ENCODE measurements around the gene APP. TPM values are rescaled to one million over a fixed set of nuclear protein-coding genes. Genes with fewer than 3 reads are reported as not detected.

APP gene
- total RNA-seq, 3 donors from 2014 or later (not counting 1 experiment from before 2014, with no cell fraction given), result 5.1 to 10.6 (median 7.8) TPM

DNA sequence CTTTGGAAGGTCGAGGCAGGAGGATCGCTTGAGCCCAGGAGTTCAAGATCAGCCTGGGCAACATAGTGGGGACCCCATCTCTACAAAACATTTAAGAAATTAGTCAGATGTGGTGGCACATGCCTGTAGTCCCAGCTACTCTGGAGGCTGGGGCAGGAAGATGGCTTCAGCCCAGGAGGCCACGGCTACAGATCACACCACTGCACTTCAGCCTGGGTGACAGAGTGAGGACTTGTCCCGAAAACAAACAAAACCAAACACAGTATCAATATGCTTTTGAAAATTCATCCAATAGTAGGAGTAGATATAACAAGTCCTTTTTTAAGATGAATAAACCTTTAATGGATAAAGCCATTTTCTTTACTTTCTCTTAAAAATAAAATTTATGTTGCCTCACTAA lies 8.5 kb downstream of the APP start:
- ATAC-seq (no peak), DNase-seq (no peak)
- intact Hi-C loops (cut with micrococcal nuclease), result no loop called here
- no peak overlapping the region for H3K27ac ChIP-seq (ENCODE audit: low read length)
- H3K9me3 ChIP-seq (ENCODE audit: control insufficient read depth, insufficient read depth, low read length), result no peaks in the 10 kb centered on the region
- Mint-ChIP-seq H3K4me3 (no peak overlapping the region), H3K4me1 (no peaks in the 10 kb centered on the region), H3K27me3 (ENCODE audit: low read depth in 2 of 2) (peaks cover 12 to 18% of the 10 kb centered on the region in 2 donors), H3K27ac (no peak overlapping the region), H3K9me3 (no peaks in the 10 kb centered on the region), H3K36me3 (no peaks in the 10 kb centered on the region)
- 77% methylated on average over 3 of the region's 4 CpGs for WGBS (ENCODE audit: insufficient coverage)
- no peaks in the 10 kb centered on the region for H3K36me3 ChIP-seq (ENCODE audit: control insufficient read depth, insufficient read depth, low read length)
- H3K4me3 ChIP-seq (ENCODE audit: low read length), result no peak overlapping the region
- H3K4me1 ChIP-seq (ENCODE audit: control insufficient read depth, insufficient read depth, low read length), result no peaks in the 10 kb centered on the region
- H3K27me3 ChIP-seq (ENCODE audit: control insufficient read depth, insufficient read depth, low read length), result no peaks in the 10 kb centered on the region
- TF ChIP-seq, protein P1, sequence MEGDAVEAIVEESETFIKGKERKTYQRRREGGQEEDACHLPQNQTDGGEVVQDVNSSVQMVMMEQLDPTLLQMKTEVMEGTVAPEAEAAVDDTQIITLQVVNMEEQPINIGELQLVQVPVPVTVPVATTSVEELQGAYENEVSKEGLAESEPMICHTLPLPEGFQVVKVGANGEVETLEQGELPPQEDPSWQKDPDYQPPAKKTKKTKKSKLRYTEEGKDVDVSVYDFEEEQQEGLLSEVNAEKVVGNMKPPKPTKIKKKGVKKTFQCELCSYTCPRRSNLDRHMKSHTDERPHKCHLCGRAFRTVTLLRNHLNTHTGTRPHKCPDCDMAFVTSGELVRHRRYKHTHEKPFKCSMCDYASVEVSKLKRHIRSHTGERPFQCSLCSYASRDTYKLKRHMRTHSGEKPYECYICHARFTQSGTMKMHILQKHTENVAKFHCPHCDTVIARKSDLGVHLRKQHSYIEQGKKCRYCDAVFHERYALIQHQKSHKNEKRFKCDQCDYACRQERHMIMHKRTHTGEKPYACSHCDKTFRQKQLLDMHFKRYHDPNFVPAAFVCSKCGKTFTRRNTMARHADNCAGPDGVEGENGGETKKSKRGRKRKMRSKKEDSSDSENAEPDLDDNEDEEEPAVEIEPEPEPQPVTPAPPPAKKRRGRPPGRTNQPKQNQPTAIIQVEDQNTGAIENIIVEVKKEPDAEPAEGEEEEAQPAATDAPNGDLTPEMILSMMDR (IDR thresholded peaks at IDR 0.05), result no peak

DNA sequence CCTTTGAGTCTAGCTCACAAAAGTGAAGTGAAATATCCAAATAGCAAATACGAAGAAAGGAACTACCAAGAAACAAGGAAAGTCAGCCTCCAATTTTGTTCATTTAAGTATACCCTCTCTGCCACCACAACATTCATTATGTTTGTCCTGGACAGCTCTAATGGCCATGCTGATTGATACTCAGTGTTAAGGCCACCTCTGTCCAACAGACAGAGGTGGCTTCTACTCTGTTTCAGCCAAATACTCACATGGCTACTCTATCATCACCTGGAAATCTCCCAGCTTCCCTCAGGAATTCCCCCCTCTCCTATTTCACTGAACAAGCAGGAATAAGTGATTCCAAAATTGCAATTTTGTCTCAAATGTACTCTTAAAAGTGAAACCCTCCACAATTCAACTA lies 10.7 kb downstream of the APP start:
- no peaks in the 10 kb centered on the region for H3K4me1 ChIP-seq (ENCODE audit: control insufficient read depth, insufficient read depth, low read length)
- H3K36me3 Mint-ChIP-seq, result no peaks in the 10 kb centered on the region
- WGBS (ENCODE audit: insufficient coverage), result 93% methylated on average over 1 of the region's 1 CpG
- no peak overlapping the region for H3K4me3 Mint-ChIP-seq
- no peak overlapping the region for H3K27ac ChIP-seq (ENCODE audit: low read length)
- ATAC-seq (no peak), DNase-seq (no peak)
- H3K9me3 ChIP-seq (ENCODE audit: control insufficient read depth, insufficient read depth, low read length), result no peaks in the 10 kb centered on the region
- peaks cover 0 to 5% of the 10 kb centered on the region in 2 donors for H3K27me3 Mint-ChIP-seq (ENCODE audit: low read depth in 2 of 2)
- no peak overlapping the region for H3K27ac Mint-ChIP-seq
- no peaks in the 10 kb centered on the region for H3K36me3 ChIP-seq (ENCODE audit: control insufficient read depth, insufficient read depth, low read length)
- no peaks in the 10 kb centered on the region for H3K4me1 Mint-ChIP-seq
- intact Hi-C loops (cut with micrococcal nuclease), result no loop called here
- no peaks in the 10 kb centered on the region for H3K27me3 ChIP-seq (ENCODE audit: control insufficient read depth, insufficient read depth, low read length)
- H3K4me3 ChIP-seq (ENCODE audit: low read length), result no peak overlapping the region
- TF ChIP-seq, protein P1 (IDR thresholded peaks at IDR 0.05), result no peak
- H3K9me3 Mint-ChIP-seq, result no peaks in the 10 kb centered on the region

DNA sequence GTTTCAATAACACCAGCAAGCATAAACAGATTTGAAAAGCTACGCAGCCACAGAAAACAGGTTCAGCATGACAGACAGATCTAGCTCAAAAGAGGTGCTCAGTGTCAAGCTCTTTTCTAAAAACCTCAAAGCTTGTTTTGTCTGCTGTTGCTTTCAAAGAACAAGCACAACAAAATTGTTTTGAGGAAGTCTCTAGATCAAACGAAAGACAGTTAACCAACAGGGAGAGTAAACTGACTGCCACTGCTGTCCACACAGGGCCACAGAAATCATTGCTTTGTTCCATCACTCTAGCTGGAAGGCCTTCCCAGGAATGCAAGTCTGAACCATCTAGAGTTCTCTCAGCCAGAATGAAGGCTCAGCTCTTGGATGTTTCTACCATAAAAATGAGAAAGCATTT lies 12.8 kb downstream of the APP start:
- Mint-ChIP-seq H3K9me3 (no peaks in the 10 kb centered on the region), H3K4me1 (no peaks in the 10 kb centered on the region), H3K27me3 (ENCODE audit: low read depth in 2 of 2) (peaks cover 0 to 2% of the 10 kb centered on the region in 2 donors), H3K27ac (no peak overlapping the region), H3K36me3 (no peaks in the 10 kb centered on the region), H3K4me3 (no peak overlapping the region)
- no peak overlapping the region for H3K4me3 ChIP-seq (ENCODE audit: low read length)
- TF ChIP-seq, protein P1 (IDR thresholded peaks at IDR 0.05), result no peak
- no peaks in the 10 kb centered on the region for H3K36me3 ChIP-seq (ENCODE audit: control insufficient read depth, insufficient read depth, low read length)
- intact Hi-C loops (cut with micrococcal nuclease), result no loop called here
- DNase-seq, result no peak
- WGBS (ENCODE audit: insufficient coverage), result 41% methylated on average over 2 of the region's 2 CpGs
- ATAC-seq, result no peak
- no peak overlapping the region for H3K27ac ChIP-seq (ENCODE audit: low read length)
- H3K9me3 ChIP-seq (ENCODE audit: control insufficient read depth, insufficient read depth, low read length), result no peaks in the 10 kb centered on the region
- H3K27me3 ChIP-seq (ENCODE audit: control insufficient read depth, insufficient read depth, low read length), result no peaks in the 10 kb centered on the region
- no peaks in the 10 kb centered on the region for H3K4me1 ChIP-seq (ENCODE audit: control insufficient read depth, insufficient read depth, low read length)

DNA sequence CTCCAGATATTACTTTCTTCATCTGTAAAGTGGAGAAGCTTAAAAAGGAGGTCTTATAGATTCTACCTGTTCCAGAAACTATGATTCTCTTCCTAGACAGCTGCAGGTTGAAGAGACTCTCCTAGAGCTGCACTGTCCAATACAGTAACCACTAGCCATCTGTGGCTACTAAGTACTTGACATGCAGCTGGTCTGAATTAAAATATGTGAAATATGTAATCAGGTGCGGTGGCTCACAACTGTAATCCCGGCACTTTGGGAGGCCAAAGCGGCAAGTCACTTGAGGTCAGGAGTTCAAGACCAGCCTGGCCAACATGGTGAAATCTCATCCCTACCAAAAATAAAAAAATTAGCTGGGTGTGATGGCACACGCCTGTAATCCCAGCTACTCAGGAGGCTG lies 15.8 kb downstream of the APP start:
- TF ChIP-seq, protein P1 (IDR thresholded peaks at IDR 0.05), result no peak
- no peak overlapping the region for H3K27ac Mint-ChIP-seq
- H3K9me3 Mint-ChIP-seq, result no peaks in the 10 kb centered on the region
- intact Hi-C loops (cut with micrococcal nuclease), result no loop called here
- Histone ChIP-seq H3K27ac (ENCODE audit: low read length) (no peak overlapping the region), H3K36me3 (ENCODE audit: control insufficient read depth, insufficient read depth, low read length) (no peaks in the 10 kb centered on the region), H3K27me3 (ENCODE audit: control insufficient read depth, insufficient read depth, low read length) (no peaks in the 10 kb centered on the region), H3K4me1 (ENCODE audit: control insufficient read depth, insufficient read depth, low read length) (no peaks in the 10 kb centered on the region), H3K9me3 (ENCODE audit: control insufficient read depth, insufficient read depth, low read length) (no peaks in the 10 kb centered on the region), H3K4me3 (ENCODE audit: low read length) (no peak overlapping the region)
- DNase-seq (no peak), ATAC-seq (no peak)
- no peaks in the 10 kb centered on the region for H3K36me3 Mint-ChIP-seq
- no peaks in the 10 kb centered on the region for H3K4me1 Mint-ChIP-seq
- WGBS (ENCODE audit: insufficient coverage), result 89% methylated on average over 2 of the region's 4 CpGs
- no peak overlapping the region for H3K4me3 Mint-ChIP-seq
- H3K27me3 Mint-ChIP-seq (ENCODE audit: low read depth in 2 of 2), result no peaks in the 10 kb centered on the region
